Measurements from ENCODE around the gene FAM131B.

Gene FAM131B

GRCh38 chr7:143384661-143385631 lies 22.4 kb upstream of the FAM131B start:
- no peak for ATAC-seq (ENCODE audit: insufficient read depth, low read depth)
- Histone ChIP-seq H3K79me2 (ENCODE audit: insufficient read depth, low read length) (no peaks in the 10 kb centered on the region), H3K36me3 (ENCODE audit: insufficient read depth, low read length) (no peaks in the 10 kb centered on the region), H3K27me3 (ENCODE audit: insufficient read depth, low read length, poor library complexity) (no peaks in the 10 kb centered on the region), H2AFZ (ENCODE audit: low read depth, low read length) (no peak overlapping the region), H3K4me2 (ENCODE audit: insufficient read depth, low read length) (no peak overlapping the region), H4K20me1 (ENCODE audit: insufficient read depth, low read length) (no peaks in the 10 kb centered on the region), H3K4me3 (ENCODE audit: low read depth in 1 of 2, low read length in 2 of 2) (no peak overlapping the region), H3K9ac (ENCODE audit: low read depth, low read length) (no peak overlapping the region), H3K9me3 (ENCODE audit: insufficient read depth, low read length, severe bottlenecking) (no peaks in the 10 kb centered on the region), H3K4me1 (ENCODE audit: insufficient read depth, low read length) (peaks cover 9% of the 10 kb centered on the region), H3K27ac (ENCODE audit: low read length) (no peak overlapping the region)
- no peak for DNase-seq
- TF ChIP-seq CTCF (IDR thresholded peaks at IDR 0.05; ENCODE audit: borderline replicate concordance, extremely low read depth, low read length, poor library complexity, severe bottlenecking) = no peak
- TF ChIP-seq EZH2 (IDR thresholded peaks at IDR 0.05; ENCODE audit: borderline replicate concordance, low read depth, low read length, severe bottlenecking) = no peak

GRCh38 chr7:143384148-143384547 lies 21.6 kb upstream of the FAM131B start:
- no peak for TF ChIP-seq CTCF (IDR thresholded peaks at IDR 0.05; ENCODE audit: borderline replicate concordance, extremely low read depth, low read length, poor library complexity, severe bottlenecking)
- no peak for TF ChIP-seq EZH2 (IDR thresholded peaks at IDR 0.05; ENCODE audit: borderline replicate concordance, low read depth, low read length, severe bottlenecking)
- Histone ChIP-seq H3K27ac (ENCODE audit: low read length) (no peak overlapping the region), H3K4me1 (ENCODE audit: insufficient read depth, low read length) (peaks cover 16% of the 10 kb centered on the region), H3K9me3 (ENCODE audit: insufficient read depth, low read length, severe bottlenecking) (no peaks in the 10 kb centered on the region), H3K4me3 (ENCODE audit: low read depth in 1 of 2, low read length in 2 of 2) (no peak overlapping the region), H3K4me2 (ENCODE audit: insufficient read depth, low read length) (no peak overlapping the region), H2AFZ (ENCODE audit: low read depth, low read length) (no peak overlapping the region), H3K27me3 (ENCODE audit: insufficient read depth, low read length, poor library complexity) (no peaks in the 10 kb centered on the region), H3K79me2 (ENCODE audit: insufficient read depth, low read length) (no peaks in the 10 kb centered on the region), H3K36me3 (ENCODE audit: insufficient read depth, low read length) (no peaks in the 10 kb centered on the region), H3K9ac (ENCODE audit: low read depth, low read length) (no peak overlapping the region), H4K20me1 (ENCODE audit: insufficient read depth, low read length) (no peaks in the 10 kb centered on the region)
- DNase-seq (no peak), ATAC-seq (ENCODE audit: insufficient read depth, low read depth) (no peak)

GRCh38 chr7:143383642-143383957 lies 21.1 kb upstream of the FAM131B start:
- H3K9me3 ChIP-seq (ENCODE audit: insufficient read depth, low read length, severe bottlenecking) = no peaks in the 10 kb centered on the region
- H3K4me3 ChIP-seq (ENCODE audit: low read depth in 1 of 2, low read length in 2 of 2) = no peak overlapping the region
- H3K4me2 ChIP-seq (ENCODE audit: insufficient read depth, low read length) = no peak overlapping the region
- H3K79me2 ChIP-seq (ENCODE audit: insufficient read depth, low read length) = no peaks in the 10 kb centered on the region
- no peak for ATAC-seq (ENCODE audit: insufficient read depth, low read depth)
- H4K20me1 ChIP-seq (ENCODE audit: insufficient read depth, low read length) = no peaks in the 10 kb centered on the region
- DNase-seq = no peak
- H3K27me3 ChIP-seq (ENCODE audit: insufficient read depth, low read length, poor library complexity) = no peaks in the 10 kb centered on the region
- H3K9ac ChIP-seq (ENCODE audit: low read depth, low read length) = no peak overlapping the region
- H3K4me1 ChIP-seq (ENCODE audit: insufficient read depth, low read length) = peaks cover 16% of the 10 kb centered on the region
- H3K27ac ChIP-seq (ENCODE audit: low read length) = no peak overlapping the region
- H2AFZ ChIP-seq (ENCODE audit: low read depth, low read length) = no peak overlapping the region
- TF ChIP-seq EZH2 (IDR thresholded peaks at IDR 0.05; ENCODE audit: borderline replicate concordance, low read depth, low read length, severe bottlenecking) (no peak), CTCF (IDR thresholded peaks at IDR 0.05; ENCODE audit: borderline replicate concordance, extremely low read depth, low read length, poor library complexity, severe bottlenecking) (no peak)
- no peaks in the 10 kb centered on the region for H3K36me3 ChIP-seq (ENCODE audit: insufficient read depth, low read length)

Data from DND-41 (cell line).